ENCODE measurements around the gene RNF19B.

The RNF19B gene

GRCh38 chr1:32946413-32946812, 18.2 kb downstream of the RNF19B start:
- ChIA-PET CTCF (interaction anchor here (1.1 to 8.1 kb wide), 2 partner anchors 13 to 139 kb away, joined by 3 to 69 read pairs; no protein-coding TSS in a partner anchor), POLR2A (interaction anchor here (0.5 to 1.3 kb wide), 3 partner anchors 13 to 942 kb away, joined by 3 to 10 read pairs (median 3); partner anchors contain the start of gene RNF19B)

DNA sequence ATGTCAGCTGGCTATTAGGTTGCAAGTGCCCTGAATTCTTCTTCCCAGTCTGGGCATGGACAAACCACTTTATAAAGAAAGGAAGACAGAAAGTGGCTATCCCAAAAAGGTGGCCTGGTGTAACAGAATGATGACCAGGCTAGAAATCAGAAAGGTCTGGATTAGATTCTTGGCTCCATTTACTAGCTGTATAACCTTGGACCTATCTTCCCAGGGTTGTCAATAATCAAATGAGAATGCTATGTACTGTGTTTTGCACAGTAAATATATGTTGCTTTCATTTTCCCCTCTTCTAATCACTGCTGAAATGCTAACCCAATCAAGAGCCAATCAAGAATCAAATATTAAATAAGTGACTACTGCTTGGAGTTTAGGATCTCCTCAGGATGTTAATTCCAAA, 20.4 kb downstream of the RNF19B start:
- ChIA-PET CTCF (interaction anchor here (0.7 to 8.1 kb wide), 4 partner anchors 11 to 142 kb away, joined by 3 to 69 read pairs (median 12); no protein-coding TSS in a partner anchor), POLR2A (no interaction called here)
- DNase-seq (ENCODE audit: extremely low spot score): no peak
- no peak for TF ChIP-seq CTCF (IDR thresholded peaks at IDR 0.05; ENCODE audit: control extremely low read depth, extremely low read depth, low read depth, missing control alignments)

More at GRCh38 chr1:32946413-32946812, 18.2 kb downstream of the RNF19B start:
- no peak for TF ChIP-seq CTCF (IDR thresholded peaks at IDR 0.05; ENCODE audit: control extremely low read depth, extremely low read depth, low read depth, missing control alignments)
- no peak for DNase-seq (ENCODE audit: extremely low spot score)

- DNase-seq (ENCODE audit: extremely low spot score): no peak
- POLR2A ChIA-PET: interaction anchor here (0.5 kb wide), 1 partner anchor 22 kb away, joined by 3 read pairs; no protein-coding TSS in a partner anchor
- no peak for TF ChIP-seq CTCF (IDR thresholded peaks at IDR 0.05; ENCODE audit: control extremely low read depth, extremely low read depth, low read depth, missing control alignments)
- CTCF ChIA-PET: interaction anchor here (0.7 to 8.1 kb wide), 6 partner anchors 6 to 144 kb away, joined by 3 to 69 read pairs (median 4); no protein-coding TSS in a partner anchor
Observed at GRCh38 chr1:32939655-32940371, 24.8 kb downstream of the RNF19B start.

DNA sequence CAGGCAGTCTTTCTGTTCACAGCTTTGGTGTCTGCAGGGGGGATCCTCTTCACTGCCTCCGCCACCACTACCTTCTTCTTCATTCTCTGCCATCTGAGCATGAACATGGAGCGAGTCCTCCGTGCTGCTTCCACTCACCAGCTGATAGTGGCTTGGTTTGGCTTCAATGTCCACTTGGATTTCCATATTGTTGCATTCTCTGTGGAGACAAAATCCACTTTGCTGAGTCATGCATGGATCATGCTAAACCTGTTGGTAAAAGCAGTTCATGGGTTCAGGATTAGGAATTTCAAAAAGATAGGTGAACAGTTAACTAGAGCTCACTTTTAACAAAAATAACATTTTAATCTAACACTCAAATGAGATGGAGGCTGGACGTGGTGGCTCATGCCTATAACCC, 27.5 kb downstream of the RNF19B start:
- CTCF ChIA-PET: interaction anchor here (0.8 to 9.7 kb wide), 7 partner anchors 7 to 120 kb away, joined by 3 to 69 read pairs (median 3); no protein-coding TSS in a partner anchor
- TF ChIP-seq CTCF (IDR thresholded peaks at IDR 0.05; ENCODE audit: control extremely low read depth, extremely low read depth, low read depth, missing control alignments): no peak
- DNase-seq (ENCODE audit: extremely low spot score): no peak
- POLR2A ChIA-PET: no interaction called here

DNA sequence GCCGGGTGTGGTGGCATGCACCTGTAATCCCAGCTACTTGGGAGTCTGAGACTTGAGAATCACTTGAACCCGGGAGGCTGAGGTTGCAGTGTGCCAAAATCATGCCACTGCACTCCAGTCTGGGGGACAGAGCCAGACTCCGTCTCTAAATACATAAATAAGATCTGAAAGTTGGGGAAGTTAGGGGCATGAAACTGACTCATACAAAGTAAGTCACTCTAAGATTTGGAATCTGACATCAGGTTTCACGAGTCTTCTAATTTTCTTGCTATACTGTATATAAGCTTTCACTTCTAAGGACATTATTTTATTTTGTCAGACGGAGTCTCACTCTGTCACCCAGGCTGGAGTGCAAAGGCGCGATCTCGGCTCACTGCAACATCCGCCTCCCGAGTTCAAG, 30.1 kb downstream of the RNF19B start:
- no peak for TF ChIP-seq CTCF (IDR thresholded peaks at IDR 0.05; ENCODE audit: control extremely low read depth, extremely low read depth, low read depth, missing control alignments)
- no peak for DNase-seq (ENCODE audit: extremely low spot score)

DNA sequence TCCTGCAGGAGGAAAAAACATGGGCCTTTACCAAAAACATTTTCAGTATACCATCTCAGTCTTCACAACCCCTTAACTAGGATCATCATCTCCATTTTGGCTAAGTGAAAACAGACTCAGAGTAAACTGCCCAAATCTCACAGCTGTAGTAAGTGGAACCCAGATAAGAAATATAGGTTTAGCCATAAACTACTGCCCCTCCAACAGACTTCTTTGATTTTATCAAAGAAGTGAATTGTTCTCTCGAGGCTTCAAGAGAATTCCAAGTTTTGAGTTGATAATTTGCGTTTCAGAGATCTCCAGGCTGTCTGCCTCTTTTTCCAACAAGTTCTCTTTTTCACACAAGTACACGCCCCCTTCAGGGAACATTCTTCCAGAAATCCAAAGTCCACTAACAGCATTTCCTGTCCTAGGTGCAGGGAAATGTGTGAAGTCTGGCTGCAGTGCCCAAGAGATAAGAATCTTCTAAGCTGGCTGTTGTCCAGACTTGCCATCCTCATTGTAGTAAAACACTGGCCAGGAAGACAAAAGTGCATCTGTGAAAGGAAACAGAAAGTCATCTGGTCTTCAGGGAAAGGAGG, 30.8 kb downstream of the RNF19B start:
- CTCF ChIA-PET: interaction anchor here (0.7 to 9.7 kb wide), 33 partner anchors 10 to 161 kb away, joined by 3 to 107 read pairs (median 5); partner anchors contain the start of gene AZIN2
- DNase-seq (ENCODE audit: extremely low spot score): no peak
- POLR2A ChIA-PET: no interaction called here
- TF ChIP-seq CTCF (IDR thresholded peaks at IDR 0.05; ENCODE audit: control extremely low read depth, extremely low read depth, low read depth, missing control alignments): no peak

More for the DNA sequence above, 30.1 kb downstream of the RNF19B start:
- CTCF ChIA-PET: interaction anchor here (0.8 to 9.7 kb wide), 19 partner anchors 9 to 160 kb away, joined by 3 to 107 read pairs (median 5); partner anchors contain the start of gene AZIN2
- POLR2A ChIA-PET: interaction anchor here (0.7 kb wide), 1 partner anchor 90 kb away, joined by 3 read pairs; no protein-coding TSS in a partner anchor

All from GM10248 (cell line).